ENCODE data around the gene ELF5.

Gene ELF5

DNA sequence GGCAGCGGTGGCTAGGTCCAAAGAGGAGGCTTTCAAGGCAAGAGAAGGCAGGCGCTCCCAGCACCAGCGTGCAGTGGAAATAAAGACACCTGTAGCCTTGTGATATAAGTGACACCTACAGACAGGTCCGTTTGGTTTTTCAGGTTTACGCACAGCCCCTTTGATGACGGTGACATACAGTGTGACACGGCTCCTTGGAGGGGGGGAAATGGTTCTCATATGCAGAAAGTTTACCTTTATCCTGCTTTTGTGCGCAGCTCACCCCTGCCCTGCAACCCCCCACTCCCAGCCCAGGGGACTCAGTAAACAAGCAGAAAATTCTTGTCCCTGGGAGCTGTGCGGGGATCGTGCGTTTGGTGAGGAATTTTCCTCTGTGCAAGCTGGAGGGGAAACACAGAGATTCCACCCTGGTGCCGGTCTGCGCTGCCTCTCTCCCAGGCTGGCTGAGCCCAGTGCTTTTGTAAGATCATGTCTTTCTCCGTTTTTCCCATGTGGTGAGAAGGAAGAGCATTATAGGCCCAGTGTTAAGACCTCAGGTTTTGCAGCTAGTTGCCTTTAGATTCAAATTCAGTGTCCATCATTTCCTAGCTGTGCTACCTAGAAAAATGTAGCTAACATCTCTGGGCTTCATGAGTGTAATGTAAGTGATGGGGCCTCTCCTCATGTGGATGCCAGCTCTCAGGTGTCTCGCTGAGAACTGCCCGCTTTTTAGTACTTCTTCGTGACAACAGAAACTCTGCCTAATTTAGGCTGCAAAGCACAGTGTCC, at the start of gene ELF5:
Gene ELF5, minus strand, starts transcription at position 113 of the 768 bp plus-strand sequence. CDS start 8,045 bp downstream, outside the sequence.
- no peaks in the 10 kb centered on the region for H3K9me3 Mint-ChIP-seq
- H3K4me1 Mint-ChIP-seq, result no peaks in the 10 kb centered on the region
- no peaks in the 10 kb centered on the region for H3K36me3 Mint-ChIP-seq
- H3K27me3 Mint-ChIP-seq, result no peaks in the 10 kb centered on the region
- H3K27ac Mint-ChIP-seq, result no peak within 1 kb of the TSS
- H3K4me3 Mint-ChIP-seq, result no peak within 1 kb of the TSS

DNA sequence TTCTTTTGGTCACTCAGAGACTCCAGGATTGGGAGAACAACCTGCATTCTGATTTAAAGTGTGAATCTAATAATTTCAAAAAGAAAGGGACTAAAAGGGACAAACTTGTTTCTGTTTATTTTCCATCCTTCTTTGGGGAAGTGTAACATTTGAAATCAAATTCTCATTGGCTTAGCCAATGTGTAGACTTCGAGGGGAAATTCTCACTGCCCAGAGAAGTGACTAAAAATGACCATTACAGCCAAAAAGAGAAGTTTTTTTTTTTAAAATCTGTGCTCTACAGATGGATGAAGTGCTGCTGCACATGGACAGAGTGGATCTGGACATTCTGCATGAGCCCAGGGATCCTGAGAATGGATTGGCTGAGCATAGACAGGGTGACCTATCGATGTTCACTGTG, 49.4 kb upstream of the ELF5 start:
- H3K27me3 Mint-ChIP-seq, result peaks cover 14% of the 10 kb centered on the region
- H3K27ac Mint-ChIP-seq, result no peak overlapping the region
- H3K9me3 Mint-ChIP-seq, result no peaks in the 10 kb centered on the region
- H3K4me3 Mint-ChIP-seq, result no peak overlapping the region
- no peaks in the 10 kb centered on the region for H3K36me3 Mint-ChIP-seq
- no peaks in the 10 kb centered on the region for H3K4me1 Mint-ChIP-seq

DNA sequence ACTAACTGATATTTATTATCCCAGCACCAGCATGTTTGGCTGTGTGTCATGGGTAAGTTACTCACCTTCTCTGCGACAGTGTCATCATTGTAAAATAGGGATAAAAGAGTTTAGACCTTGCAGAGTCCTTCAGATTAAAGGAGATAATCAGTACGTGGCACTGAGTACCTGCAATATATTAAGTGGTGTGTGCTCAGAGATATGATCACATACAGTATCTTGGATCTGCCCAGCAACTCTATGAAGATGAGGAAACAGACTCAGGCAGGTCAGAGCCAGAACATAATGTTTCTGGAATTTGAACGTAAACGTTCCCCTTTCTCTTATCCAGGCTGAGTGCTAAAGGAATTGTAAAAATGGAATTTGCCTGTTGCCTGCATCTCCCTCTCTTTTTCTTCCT, 46.9 kb upstream of the ELF5 start:
- Mint-ChIP-seq H3K4me3 (no peak overlapping the region), H3K4me1 (no peaks in the 10 kb centered on the region), H3K27me3 (peaks cover 18% of the 10 kb centered on the region), H3K9me3 (no peaks in the 10 kb centered on the region), H3K27ac (no peak overlapping the region), H3K36me3 (no peaks in the 10 kb centered on the region)

DNA sequence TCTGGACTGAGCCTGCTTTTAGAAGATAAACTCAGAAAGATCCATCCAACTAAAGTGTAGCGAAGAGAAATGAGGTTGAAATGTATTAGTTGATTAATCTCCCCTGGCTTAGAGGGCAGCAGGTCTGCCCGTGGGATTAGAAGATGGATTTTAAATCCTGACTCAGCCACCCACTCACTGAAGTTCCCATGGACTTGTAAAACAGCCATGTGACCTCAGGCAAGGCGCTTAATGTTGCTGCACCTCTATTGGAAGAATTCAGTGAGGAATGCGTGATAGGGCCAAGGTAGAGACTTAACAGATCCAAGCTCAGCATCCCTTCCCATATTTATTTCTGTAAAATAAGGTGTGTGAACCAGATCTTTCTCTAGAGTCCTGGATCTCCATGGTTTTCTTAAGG, 45.1 kb upstream of the ELF5 start:
- H3K27me3 Mint-ChIP-seq, result peaks cover 18% of the 10 kb centered on the region
- no peaks in the 10 kb centered on the region for H3K36me3 Mint-ChIP-seq
- H3K4me3 Mint-ChIP-seq, result no peak overlapping the region
- no peak overlapping the region for H3K27ac Mint-ChIP-seq
- H3K9me3 Mint-ChIP-seq, result no peaks in the 10 kb centered on the region
- H3K4me1 Mint-ChIP-seq, result no peaks in the 10 kb centered on the region

DNA sequence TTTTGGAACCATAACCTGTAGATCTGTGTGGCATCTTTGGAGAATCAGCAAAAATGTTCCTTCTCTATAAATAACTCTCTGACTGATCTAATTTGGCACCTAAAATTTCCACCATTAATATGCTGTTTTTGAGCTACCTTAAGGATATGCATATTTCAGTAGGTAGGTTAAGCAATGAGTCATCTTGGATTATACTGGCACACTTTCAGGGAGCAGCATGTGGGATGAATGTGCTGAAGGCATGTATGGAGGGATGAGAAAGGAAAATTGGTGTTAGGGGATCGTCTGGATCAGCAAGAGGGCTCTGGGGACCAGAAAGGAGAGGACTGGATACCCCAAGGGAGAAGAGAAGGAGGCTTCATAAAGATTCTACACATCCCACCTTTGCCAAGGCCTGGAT, 44.6 kb upstream of the ELF5 start:
- Mint-ChIP-seq H3K4me3 (no peak overlapping the region), H3K9me3 (no peaks in the 10 kb centered on the region), H3K4me1 (no peaks in the 10 kb centered on the region), H3K27me3 (peaks cover 16% of the 10 kb centered on the region), H3K27ac (no peak overlapping the region), H3K36me3 (no peaks in the 10 kb centered on the region)

DNA sequence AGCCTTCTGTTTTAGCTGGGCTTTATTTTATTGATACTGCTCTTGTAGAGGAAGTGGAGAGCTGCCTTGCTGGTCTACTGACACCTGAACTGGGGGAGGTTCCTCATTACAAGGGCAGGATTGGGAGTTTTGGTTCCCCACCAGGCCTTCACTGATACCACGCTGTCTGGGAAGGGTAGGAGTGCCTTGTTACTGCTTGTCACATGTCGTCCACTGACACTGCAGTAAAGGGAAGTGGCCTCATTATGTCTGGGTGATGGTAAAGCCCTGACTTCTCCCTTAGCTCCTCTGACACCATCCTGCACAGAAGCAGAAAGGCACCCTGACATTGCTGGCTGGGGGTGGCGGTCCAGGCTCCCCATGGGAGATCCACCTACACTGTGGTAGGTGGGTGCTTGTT, 38.7 kb upstream of the ELF5 start:
- Mint-ChIP-seq H3K27ac (no peak overlapping the region), H3K9me3 (no peaks in the 10 kb centered on the region), H3K27me3 (peaks cover 6% of the 10 kb centered on the region), H3K4me1 (no peaks in the 10 kb centered on the region), H3K36me3 (no peaks in the 10 kb centered on the region), H3K4me3 (no peak overlapping the region)

DNA sequence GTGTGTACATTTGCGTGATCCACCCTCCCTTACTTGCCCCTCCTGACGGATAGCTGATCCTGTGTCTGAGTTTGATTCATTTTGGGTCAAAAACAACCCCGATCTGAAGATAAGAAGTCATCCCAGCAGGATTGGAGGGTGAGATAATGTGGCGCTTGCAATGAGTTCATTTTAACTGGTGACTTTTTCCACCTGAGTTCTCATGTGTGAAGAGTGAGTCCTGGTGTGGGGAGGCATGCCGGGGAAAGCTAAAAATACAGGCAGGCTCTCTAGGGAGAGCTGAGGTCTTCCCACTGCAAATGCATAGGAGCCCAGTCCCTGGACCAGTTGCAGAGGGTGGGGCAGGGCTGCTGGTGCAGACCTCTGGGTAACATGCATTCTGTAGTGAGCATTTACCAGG, 35.7 kb upstream of the ELF5 start:
- Mint-ChIP-seq H3K9me3 (no peaks in the 10 kb centered on the region), H3K27ac (no peak overlapping the region), H3K36me3 (no peaks in the 10 kb centered on the region), H3K4me1 (no peaks in the 10 kb centered on the region), H3K4me3 (no peak overlapping the region), H3K27me3 (peaks cover 7% of the 10 kb centered on the region)

DNA sequence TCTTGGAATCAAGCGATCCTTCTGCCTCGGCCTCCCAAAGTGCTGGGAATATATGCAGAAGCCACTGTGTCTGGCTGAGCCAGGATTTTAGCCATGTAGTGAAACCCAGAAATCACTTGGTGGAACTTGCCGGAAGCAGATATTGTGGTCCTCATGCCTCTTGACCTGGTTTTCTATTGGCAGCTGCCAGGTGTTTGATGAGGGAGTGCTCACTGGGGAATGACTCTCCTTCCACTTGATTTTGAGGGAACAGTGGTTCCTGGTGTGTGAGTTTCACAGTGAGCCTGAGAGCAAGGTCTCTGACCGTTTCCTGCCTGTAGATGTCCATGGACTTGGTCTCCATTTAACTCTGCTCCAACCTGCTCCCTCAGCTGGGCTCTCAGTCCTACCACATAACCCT, 34.7 kb upstream of the ELF5 start:
- Mint-ChIP-seq H3K4me1 (no peaks in the 10 kb centered on the region), H3K4me3 (no peak overlapping the region), H3K27me3 (peaks cover 10% of the 10 kb centered on the region), H3K9me3 (no peaks in the 10 kb centered on the region), H3K27ac (no peak overlapping the region), H3K36me3 (no peaks in the 10 kb centered on the region)

DNA sequence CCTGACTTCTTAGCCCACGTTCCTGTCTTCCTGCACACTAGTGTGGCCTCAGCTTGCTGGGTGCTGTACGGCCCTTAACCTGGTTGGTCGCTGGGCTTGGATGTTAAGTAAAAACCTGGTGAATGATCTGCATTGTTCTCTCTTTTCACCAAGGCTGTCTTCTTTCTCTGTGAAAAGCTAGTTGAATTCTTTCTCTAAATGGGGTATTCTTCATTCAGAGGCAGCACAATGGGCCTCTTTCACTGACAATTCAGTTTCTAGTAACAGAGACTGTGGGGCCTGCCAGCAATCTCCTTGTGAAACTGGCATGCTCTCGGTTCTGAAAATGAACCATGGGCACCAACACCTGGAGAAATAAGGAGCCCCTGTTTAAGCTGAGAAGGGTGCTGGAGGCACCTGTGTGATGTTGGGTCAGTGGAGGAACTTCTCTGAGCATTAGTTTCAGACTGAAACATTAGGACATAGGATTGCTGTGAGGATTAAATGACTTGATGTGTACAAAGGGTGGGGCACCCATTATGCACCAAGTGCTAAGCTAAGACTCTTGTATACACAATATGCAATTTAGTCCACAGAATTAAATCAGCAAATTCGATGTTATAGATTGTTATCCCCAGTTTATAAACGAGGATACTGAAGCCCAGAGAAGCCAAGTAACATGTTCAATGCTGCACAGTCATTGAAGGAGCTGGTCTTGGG, 33.1 kb upstream of the ELF5 start:
- H3K36me3 Mint-ChIP-seq, result no peaks in the 10 kb centered on the region
- H3K27me3 Mint-ChIP-seq, result peaks cover 12% of the 10 kb centered on the region
- H3K4me1 Mint-ChIP-seq, result no peaks in the 10 kb centered on the region
- no peaks in the 10 kb centered on the region for H3K9me3 Mint-ChIP-seq
- no peak overlapping the region for H3K4me3 Mint-ChIP-seq
- no peak overlapping the region for H3K27ac Mint-ChIP-seq

DNA sequence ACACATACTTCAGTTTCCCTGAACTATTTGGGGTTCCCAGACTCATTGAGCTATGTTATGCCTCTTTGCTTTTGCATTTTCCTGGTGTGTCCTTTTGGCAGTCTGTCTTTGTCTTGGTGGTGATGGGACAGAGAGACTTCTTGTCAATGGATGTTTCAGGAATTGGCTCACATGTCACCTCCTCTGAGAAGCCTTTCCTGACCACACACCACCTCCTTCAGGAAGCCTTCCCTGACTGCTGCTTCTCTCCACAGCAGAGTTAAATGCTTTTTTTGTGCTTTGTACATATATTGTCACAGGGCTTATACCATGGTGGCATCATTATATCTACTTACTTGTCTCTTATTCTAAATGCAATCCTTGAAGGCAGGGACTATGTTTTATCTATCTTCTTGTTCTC, 28.5 kb upstream of the ELF5 start:
- H3K36me3 Mint-ChIP-seq, result no peaks in the 10 kb centered on the region
- H3K27me3 Mint-ChIP-seq, result peaks cover 34% of the 10 kb centered on the region
- no peaks in the 10 kb centered on the region for H3K4me1 Mint-ChIP-seq
- H3K9me3 Mint-ChIP-seq, result no peaks in the 10 kb centered on the region
- H3K27ac Mint-ChIP-seq, result no peak overlapping the region
- H3K4me3 Mint-ChIP-seq, result no peak overlapping the region

DNA sequence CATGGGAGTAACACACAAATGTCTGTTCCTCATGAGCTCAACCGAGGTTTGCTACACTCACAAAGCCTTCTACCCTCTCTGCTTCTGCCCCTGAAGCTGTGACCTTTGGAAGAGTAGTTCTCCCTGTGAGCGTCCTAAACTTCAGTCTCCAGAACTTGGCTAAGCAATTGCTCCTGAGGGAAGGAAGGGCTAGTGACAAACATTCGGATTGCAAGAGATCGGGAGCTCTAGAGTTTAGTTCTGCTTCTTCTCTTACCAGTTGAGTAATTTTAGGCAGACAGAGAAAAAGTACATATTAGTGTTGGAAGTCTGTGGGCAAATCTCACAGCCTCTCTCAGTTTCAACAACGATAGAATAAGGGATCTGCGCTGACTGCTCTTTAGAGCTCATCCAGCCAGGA, 27.3 kb upstream of the ELF5 start:
- no peak overlapping the region for H3K4me3 Mint-ChIP-seq
- peaks cover 34% of the 10 kb centered on the region for H3K27me3 Mint-ChIP-seq
- no peak overlapping the region for H3K27ac Mint-ChIP-seq
- no peaks in the 10 kb centered on the region for H3K36me3 Mint-ChIP-seq
- no peaks in the 10 kb centered on the region for H3K4me1 Mint-ChIP-seq
- no peaks in the 10 kb centered on the region for H3K9me3 Mint-ChIP-seq

DNA sequence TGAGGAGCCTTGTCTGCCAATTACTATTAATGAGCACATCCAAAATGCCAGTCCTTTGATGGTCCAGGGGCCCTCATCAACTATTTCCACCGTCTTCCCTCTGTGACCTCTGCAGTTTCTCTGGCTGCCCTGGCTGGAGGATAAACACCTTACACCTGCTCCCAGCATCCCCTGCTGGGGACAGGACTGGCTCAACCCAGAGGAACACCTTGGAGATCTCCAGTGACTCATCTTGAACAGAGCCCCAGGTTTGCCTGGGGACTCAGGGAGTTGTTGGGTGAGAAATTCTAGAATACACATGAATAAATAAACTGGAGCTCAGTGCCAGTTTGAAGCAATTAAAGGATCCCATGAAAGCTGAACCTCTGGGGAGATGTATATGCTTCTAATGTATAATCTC, 24.0 kb upstream of the ELF5 start:
- H3K36me3 Mint-ChIP-seq, result peaks cover 3% of the 10 kb centered on the region
- peaks cover 29% of the 10 kb centered on the region for H3K27me3 Mint-ChIP-seq
- no peak overlapping the region for H3K27ac Mint-ChIP-seq

DNA sequence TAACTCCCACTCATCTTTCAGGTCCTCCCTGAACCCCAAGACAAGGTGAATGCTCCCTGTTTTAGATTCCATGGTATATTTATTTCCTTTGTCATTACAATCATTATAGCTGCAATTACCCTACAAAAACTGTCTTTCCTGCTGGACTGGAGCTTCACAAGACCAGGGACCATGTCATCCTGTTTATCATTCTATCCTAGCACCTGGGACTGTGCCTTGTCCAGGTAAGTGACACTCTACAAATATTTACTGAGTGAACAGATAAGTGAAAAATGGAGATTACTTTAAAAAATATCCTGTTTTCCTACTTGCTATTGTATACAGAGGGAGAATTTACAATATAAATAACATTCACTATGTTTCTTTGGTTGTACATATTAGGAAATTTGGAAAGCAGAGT, 22.5 kb upstream of the ELF5 start:
- H3K27me3 Mint-ChIP-seq, result peaks cover 21% of the 10 kb centered on the region
- H3K4me1 Mint-ChIP-seq, result no peaks in the 10 kb centered on the region
- no peak overlapping the region for H3K27ac Mint-ChIP-seq
- peaks cover 3% of the 10 kb centered on the region for H3K36me3 Mint-ChIP-seq
- peaks cover 5% of the 10 kb centered on the region for H3K9me3 Mint-ChIP-seq
- no peak overlapping the region for H3K4me3 Mint-ChIP-seq

More for the DNA sequence above, 24.0 kb upstream of the ELF5 start:
- peaks cover 5% of the 10 kb centered on the region for H3K9me3 Mint-ChIP-seq
- H3K4me3 Mint-ChIP-seq, result no peak overlapping the region
- H3K4me1 Mint-ChIP-seq, result no peaks in the 10 kb centered on the region

DNA sequence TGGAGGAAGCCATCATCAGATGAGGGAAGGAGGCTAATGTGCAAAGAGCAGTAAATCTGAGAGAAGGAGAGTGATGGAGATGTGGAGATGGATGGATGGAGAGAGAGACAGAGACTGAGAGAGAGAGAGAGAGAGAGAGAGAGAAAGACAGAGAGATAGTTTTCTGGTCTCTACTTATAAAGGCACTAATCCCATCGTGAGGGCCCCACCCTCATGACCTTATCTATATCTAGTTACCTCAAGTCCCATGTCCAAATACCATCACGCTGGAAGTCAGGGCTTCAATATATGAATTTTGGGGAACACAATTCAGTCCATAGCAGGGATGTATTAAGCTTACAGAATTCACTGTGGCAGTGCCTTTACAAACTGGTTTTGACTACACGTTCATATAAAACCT, 21.2 kb upstream of the ELF5 start:
- H3K4me1 Mint-ChIP-seq, result no peaks in the 10 kb centered on the region
- H3K27ac Mint-ChIP-seq, result no peak overlapping the region
- H3K36me3 Mint-ChIP-seq, result peaks cover 3% of the 10 kb centered on the region
- H3K27me3 Mint-ChIP-seq, result peaks cover 17% of the 10 kb centered on the region
- H3K9me3 Mint-ChIP-seq, result peaks cover 5% of the 10 kb centered on the region
- no peak overlapping the region for H3K4me3 Mint-ChIP-seq

DNA sequence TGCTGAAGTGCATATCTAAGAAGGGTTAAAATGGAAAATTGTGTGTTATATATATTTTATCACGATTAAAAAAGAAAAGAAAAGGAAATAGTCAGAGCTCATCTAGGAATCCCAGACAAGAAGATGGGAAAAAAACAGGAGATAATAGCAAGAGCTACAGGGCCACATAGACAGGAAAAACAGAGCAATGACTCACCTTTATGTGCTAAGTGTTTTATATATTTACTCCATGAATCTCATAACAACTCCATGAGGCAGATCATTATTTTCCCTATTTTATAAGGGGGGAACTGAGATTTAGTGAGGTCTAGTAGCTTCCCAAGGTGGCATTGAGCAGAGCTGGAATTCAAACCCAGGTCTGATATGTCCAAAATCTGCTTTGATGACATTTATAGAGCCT, 18.1 kb upstream of the ELF5 start:
- Mint-ChIP-seq H3K4me3 (no peak overlapping the region), H3K27me3 (peaks cover 6% of the 10 kb centered on the region), H3K36me3 (peaks cover 3% of the 10 kb centered on the region), H3K27ac (no peak overlapping the region), H3K4me1 (no peaks in the 10 kb centered on the region), H3K9me3 (peaks cover 5% of the 10 kb centered on the region)

DNA sequence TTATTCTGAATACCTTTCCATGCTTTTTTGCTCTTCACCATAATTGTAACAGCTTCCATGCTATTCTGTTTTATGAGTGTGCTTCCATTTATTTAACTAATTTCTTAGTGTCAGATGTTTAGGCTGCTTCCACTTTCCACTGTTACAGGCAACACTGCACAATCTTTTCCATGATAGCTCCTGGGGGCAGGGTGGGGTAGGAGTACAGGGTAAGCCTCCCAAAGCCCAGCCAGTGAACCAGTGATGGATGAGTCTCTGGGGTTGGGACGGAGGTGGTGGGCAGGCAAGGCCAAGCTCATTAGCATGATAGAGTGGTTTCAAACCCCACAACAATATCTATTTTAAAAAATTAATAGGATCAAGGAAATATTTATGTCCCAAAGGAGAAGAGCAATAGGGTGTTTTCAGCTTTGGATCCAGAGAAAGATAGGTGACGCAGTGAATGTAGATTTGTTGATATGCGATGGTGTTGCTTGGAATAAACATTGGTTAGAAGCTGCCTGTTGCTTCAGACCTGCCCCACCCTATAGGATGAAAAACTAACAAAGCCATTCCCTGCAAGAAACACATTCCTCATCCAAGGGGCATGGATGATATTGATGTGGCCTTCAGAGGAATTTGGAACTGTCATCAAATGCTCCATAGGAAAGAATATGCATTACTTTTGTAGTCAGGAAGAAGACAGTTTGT, 17.1 kb upstream of the ELF5 start:
- H3K27me3 Mint-ChIP-seq, result peaks cover 6% of the 10 kb centered on the region
- no peak overlapping the region for H3K27ac Mint-ChIP-seq
- no peaks in the 10 kb centered on the region for H3K4me1 Mint-ChIP-seq
- H3K4me3 Mint-ChIP-seq, result no peak overlapping the region
- peaks cover 3% of the 10 kb centered on the region for H3K36me3 Mint-ChIP-seq
- peaks cover 5% of the 10 kb centered on the region for H3K9me3 Mint-ChIP-seq
